ENCODE data around the gene PRDX5.

PRDX5 gene

GRCh38 chr11:64349404-64349803, 31.5 kb downstream of the PRDX5 start:
- DNase-seq = no peak

- no peak for DNase-seq
These were observed 33.3 kb downstream of the PRDX5 start for GRCh38 chr11:64351136-64351631.

- no peak for DNase-seq
These were observed 34.4 kb downstream of the PRDX5 start for GRCh38 chr11:64352099-64352994.

- no peak for DNase-seq
These were observed 35.2 kb downstream of the PRDX5 start for GRCh38 chr11:64352995-64353714.

- no peak for DNase-seq
These were observed 36.0 kb downstream of the PRDX5 start for GRCh38 chr11:64353715-64354506.

GRCh38 chr11:64355078-64355940, 37.4 kb downstream of the PRDX5 start:
- peak; percentile 60 for DNase-seq

GRCh38 chr11:64356498-64357411, 38.8 kb downstream of the PRDX5 start:
- no peak for DNase-seq

DNA sequence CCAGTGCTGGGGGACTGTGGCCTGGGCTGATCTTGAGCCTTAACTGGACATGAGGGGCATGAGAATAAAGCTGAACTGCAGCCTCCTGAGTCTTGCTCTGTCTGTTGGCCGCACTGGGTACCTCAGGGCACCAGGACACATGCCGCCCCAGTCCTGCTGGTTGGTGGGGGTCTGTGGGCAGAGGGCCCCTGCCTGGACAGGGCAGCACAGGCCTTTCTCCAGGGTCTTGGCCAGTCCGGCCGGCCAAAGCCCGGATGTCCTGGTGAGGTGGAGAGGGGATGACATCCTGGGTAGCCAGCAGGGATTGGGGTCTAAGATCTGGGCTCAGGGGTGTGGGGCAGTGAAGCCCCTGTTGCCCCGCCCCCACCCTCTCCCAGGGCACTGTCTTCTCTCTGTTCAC, 39.5 kb downstream of the PRDX5 start:
- DNase-seq = no peak

GRCh38 chr11:64357904-64358535, 40.1 kb downstream of the PRDX5 start:
- peak; percentile 60 for DNase-seq

DNA sequence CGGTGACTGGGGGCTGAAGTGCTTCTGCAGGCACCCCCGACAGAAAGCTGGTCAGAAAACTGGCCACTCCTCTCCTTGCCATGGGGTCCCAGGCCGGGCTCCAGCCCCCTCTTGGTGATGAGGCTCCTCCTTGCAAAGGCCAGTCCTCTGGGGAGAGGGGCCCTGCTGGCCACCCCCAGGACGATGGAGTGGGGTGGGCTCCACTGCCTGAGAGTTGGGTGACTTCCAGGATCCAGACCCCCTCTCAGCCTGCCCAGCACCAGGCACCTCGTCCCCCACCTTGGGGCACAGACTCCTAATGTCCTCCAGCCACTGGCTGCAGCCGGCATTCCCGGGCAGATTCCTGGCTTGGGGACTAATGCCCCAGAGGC, 40.6 kb downstream of the PRDX5 start:
- DNase-seq = no peak

- peak; percentile 63 for DNase-seq
These were observed 41.2 kb downstream of the PRDX5 start, which contains the start of gene RPS6KA4 for GRCh38 chr11:64358907-64359711. RPS6KA4 (plus strand) TSS chr11:64359162; CDS start chr11:64359236, 74 bp downstream.

- DNase-seq = peak; percentile 51
These were observed 42.0 kb downstream of the PRDX5 start for GRCh38 chr11:64359712-64360445.

DNA sequence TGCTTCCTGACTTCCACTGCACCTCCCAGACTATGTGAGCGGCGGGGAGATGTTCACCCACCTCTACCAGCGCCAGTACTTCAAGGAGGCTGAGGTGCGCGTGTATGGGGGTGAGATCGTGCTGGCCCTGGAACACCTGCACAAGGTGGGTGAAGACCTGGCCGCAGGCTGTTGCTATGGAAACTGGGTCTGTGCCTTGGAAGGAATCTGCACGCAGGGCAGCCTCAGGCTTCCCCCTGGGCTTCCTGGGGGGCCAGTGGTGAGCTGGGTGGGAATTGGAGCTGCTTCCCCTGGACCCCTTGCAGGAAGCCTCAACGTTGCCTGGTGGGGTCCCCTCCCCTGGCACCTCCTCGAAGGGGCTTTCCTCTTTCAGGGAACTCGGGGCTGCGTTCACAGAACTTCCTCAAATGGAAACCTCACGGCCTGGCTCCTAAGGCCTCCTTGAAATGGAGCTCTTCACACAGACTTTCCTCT, 42.6 kb downstream of the PRDX5 start:
- no peak for DNase-seq

DNA sequence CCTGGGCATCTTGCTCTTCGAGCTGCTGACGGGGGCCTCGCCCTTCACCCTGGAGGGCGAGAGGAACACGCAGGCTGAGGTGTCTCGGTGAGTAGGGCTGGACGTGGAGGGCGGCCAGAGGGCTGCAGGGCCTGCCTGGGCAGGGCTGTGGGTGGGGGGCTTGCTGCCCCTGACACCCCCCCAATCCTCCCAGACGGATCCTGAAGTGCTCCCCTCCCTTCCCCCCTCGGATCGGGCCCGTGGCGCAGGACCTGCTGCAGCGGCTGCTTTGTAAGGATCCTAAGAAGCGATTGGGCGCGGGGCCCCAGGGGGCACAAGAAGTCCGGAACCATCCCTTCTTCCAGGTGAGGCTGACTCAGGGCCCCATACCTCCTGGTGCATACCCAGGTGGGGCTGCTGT, 43.7 kb downstream of the PRDX5 start:
- DNase-seq = no peak

GRCh38 chr11:64362339-64362738, 44.4 kb downstream of the PRDX5 start:
- no peak for DNase-seq

DNA sequence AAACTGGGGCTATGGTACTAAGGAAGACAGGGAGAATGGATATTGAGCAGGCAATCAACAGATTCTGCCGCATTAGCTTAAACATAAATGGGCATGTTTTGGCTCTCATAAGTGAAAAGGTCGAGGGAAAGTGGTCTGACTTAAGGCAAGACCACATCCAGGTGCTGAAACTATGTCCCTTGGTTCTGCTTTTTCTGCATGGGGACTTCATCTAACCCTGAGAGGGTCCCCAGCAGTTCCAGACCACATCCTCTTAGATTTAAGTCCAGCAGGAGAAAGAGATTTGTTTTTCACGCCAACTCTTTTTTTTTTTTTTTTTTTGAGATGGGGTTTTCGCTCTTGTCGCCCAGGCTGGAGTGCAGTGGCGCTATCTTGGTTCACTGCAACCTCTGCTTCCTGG, 46.5 kb downstream of the PRDX5 start:
- DNase-seq = no peak

GRCh38 chr11:64364911-64365310, 47.0 kb downstream of the PRDX5 start:
- DNase-seq = no peak

DNA sequence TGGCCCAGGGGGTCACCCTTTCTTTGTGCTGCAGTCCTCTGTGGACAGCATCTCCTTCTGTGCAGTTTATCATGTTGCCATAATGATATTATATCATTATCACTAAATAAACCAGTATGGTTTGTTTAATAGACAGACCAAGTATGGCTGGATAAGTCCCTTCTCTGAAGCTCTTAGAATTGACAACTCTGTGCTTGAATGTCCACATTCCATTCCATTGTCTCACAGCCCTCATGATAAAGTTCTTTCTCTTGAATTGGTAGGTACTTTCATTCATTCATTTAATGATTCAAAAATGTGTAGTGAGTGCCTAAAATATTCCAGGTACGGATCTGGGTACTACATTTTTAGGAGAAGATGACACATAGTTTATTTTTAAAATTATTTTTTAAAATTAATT, 48.8 kb downstream of the PRDX5 start:
- DNase-seq = no peak
